HG03469 (cell line): ENCODE results near the gene MAN1A1.

Experiments used
- ATAC-seq: cut with Tn5 transposase; IDR thresholded peaks from one replicate; pipeline ENCODE4 v1.9.1; 2021; ENCODE audit warnings: mild to moderate bottlenecking, moderate library complexity, moderate number of reproducible peaks; ENCODE audit not compliant: unreplicated experiment

MAN1A1 gene

GRCh38 chr6:119127627-119128026 lies 221.9 kb downstream of the MAN1A1 start:
- no peak for ATAC-seq
